Endothelial cell (in vitro differentiated cells): ENCODE data around the gene NAA25. TPM values are rescaled to one million over a fixed set of nuclear protein-coding genes. Genes with fewer than 3 reads are reported as not detected.

Source experiments
- DNase-seq: peaks from one replicate; pipeline ENCODE4 v3.0.0; 2021; ENCODE audit warnings: low spot score
- H3K27ac Mint-ChIP-seq: one replicate; pipeline ENCODE4 v1.8.0; 2021; ENCODE audit warnings: mixed read lengths, inconsistent platforms; ENCODE audit not compliant: unreplicated experiment
- H3K27me3 Mint-ChIP-seq: one replicate; pipeline ENCODE4 v1.8.0; 2021; ENCODE audit warnings: mild to moderate bottlenecking, moderate library complexity, mixed read lengths, inconsistent platforms; ENCODE audit not compliant: unreplicated experiment
- H3K36me3 Mint-ChIP-seq: one replicate; pipeline ENCODE4 v1.8.0; 2021; ENCODE audit warnings: mild to moderate bottlenecking, low read depth, mixed read lengths, inconsistent platforms; ENCODE audit not compliant: unreplicated experiment
- H3K4me1 Mint-ChIP-seq: one replicate; pipeline ENCODE4 v1.8.0; 2021; ENCODE audit warnings: mild to moderate bottlenecking, mixed read lengths, inconsistent platforms; ENCODE audit not compliant: unreplicated experiment
- H3K4me3 Mint-ChIP-seq: one replicate; pipeline ENCODE4 v1.8.0; 2021; ENCODE audit warnings: mild to moderate bottlenecking, mixed read lengths, inconsistent platforms; ENCODE audit not compliant: unreplicated experiment
- H3K9me3 Mint-ChIP-seq: one replicate; pipeline ENCODE4 v1.8.0; 2021; ENCODE audit warnings: mixed read lengths, inconsistent platforms; ENCODE audit not compliant: unreplicated experiment
- microRNA-seq: library from miRNA; unstranded; fragments of <30 nt; microRNA quantifications from one replicate; pipeline ENCODE4, GENCODE V29; 2020; ENCODE audit not compliant: unreplicated experiment
- total RNA-seq: library from RNA; stranded (reverse); fragmentation: NEBNext Ultra II Directional; extraction: Animal tissue kit (Norgen Biotek cat#: 25700); gene quantifications from one replicate; pipeline ENCODE4 v1.2.1, GENCODE V29; 2021; ENCODE audit not compliant: unreplicated experiment
- TF ChIP-seq, protein P1 (sequence below): fragments of 200-600 bp; sonication (generic); IDR thresholded peaks from one replicate; pipeline ENCODE4 v1.5.0; 2021; ENCODE audit warnings: antibody characterized with exemption; ENCODE audit not compliant: unreplicated experiment

NAA25 gene
- total RNA-seq, 1 donor from 2014 or later, result 23.4 TPM

DNA sequence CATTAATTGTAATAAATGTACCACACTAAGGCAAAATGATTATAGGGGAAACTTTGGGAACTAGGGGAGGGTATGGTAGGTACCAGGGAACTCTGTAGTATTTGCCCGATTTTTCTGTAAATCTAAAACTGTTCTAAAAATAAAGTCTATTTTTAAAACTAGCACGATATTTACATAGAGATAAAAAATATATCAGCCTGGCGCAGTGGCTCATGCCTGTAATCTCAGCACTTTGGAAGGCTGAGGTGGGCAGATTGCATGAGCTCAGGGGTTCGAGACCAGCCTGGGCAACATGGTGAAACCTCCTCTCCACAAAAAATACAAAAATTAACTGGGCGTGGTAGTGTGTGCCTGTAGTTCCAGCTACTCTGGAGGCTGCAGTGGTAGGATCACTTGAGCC is 128.0 kb downstream of the NAA25 start:
- no peak overlapping the region for H3K27ac Mint-ChIP-seq

GRCh38 chr12:111978545-111978944 is 130.0 kb downstream of the NAA25 start:
- TF ChIP-seq, protein P1, sequence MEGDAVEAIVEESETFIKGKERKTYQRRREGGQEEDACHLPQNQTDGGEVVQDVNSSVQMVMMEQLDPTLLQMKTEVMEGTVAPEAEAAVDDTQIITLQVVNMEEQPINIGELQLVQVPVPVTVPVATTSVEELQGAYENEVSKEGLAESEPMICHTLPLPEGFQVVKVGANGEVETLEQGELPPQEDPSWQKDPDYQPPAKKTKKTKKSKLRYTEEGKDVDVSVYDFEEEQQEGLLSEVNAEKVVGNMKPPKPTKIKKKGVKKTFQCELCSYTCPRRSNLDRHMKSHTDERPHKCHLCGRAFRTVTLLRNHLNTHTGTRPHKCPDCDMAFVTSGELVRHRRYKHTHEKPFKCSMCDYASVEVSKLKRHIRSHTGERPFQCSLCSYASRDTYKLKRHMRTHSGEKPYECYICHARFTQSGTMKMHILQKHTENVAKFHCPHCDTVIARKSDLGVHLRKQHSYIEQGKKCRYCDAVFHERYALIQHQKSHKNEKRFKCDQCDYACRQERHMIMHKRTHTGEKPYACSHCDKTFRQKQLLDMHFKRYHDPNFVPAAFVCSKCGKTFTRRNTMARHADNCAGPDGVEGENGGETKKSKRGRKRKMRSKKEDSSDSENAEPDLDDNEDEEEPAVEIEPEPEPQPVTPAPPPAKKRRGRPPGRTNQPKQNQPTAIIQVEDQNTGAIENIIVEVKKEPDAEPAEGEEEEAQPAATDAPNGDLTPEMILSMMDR, result no peak
- no peaks in the 10 kb centered on the region for H3K9me3 Mint-ChIP-seq
- no peaks in the 10 kb centered on the region for H3K36me3 Mint-ChIP-seq
- no peak overlapping the region for H3K4me3 Mint-ChIP-seq
- H3K4me1 Mint-ChIP-seq, result no peaks in the 10 kb centered on the region
- H3K27ac Mint-ChIP-seq, result no peak overlapping the region
- DNase-seq, result no peak
- H3K27me3 Mint-ChIP-seq, result peaks cover 1% of the 10 kb centered on the region

More for the DNA sequence above, 128.0 kb downstream of the NAA25 start:
- no peaks in the 10 kb centered on the region for H3K36me3 Mint-ChIP-seq
- no peaks in the 10 kb centered on the region for H3K9me3 Mint-ChIP-seq
- no peaks in the 10 kb centered on the region for H3K4me1 Mint-ChIP-seq
- TF ChIP-seq, protein P1, result no peak
- H3K4me3 Mint-ChIP-seq, result no peak overlapping the region
- H3K27me3 Mint-ChIP-seq, result peaks cover 2% of the 10 kb centered on the region
- DNase-seq, result no peak

GRCh38 chr12:111976860-111977259 is 131.7 kb downstream of the NAA25 start:
- Mint-ChIP-seq H3K4me1 (no peaks in the 10 kb centered on the region), H3K27ac (no peak overlapping the region), H3K36me3 (no peaks in the 10 kb centered on the region)

More at GRCh38 chr12:111976860-111977259, 131.7 kb downstream of the NAA25 start:
- TF ChIP-seq, protein P1, result no peak
- DNase-seq, result no peak
- Mint-ChIP-seq H3K27me3 (peaks cover 1% of the 10 kb centered on the region), H3K4me3 (no peak overlapping the region), H3K9me3 (no peaks in the 10 kb centered on the region)

Small RNAs within 50 kb of the gene (microRNA-seq; reads per million reads assigned to microRNA genes)
- not detected for gene MIR3657

Other genes with a start within 250 kb of the NAA25 start
- gene TMEM116, start 95.6 kb downstream of the NAA25 start, total RNA-seq, result 8.2 TPM
- 150 TPM for gene ERP29, start 95.4 kb downstream of the NAA25 start, total RNA-seq
- 38.8 TPM for gene TRAFD1, start 16.8 kb upstream of the NAA25 start, total RNA-seq